ENCODE results near the gene HNRNPH3. TPM values are rescaled to one million over a fixed set of nuclear protein-coding genes. Genes with fewer than 3 reads are reported as not detected.

The HNRNPH3 gene, protein sequence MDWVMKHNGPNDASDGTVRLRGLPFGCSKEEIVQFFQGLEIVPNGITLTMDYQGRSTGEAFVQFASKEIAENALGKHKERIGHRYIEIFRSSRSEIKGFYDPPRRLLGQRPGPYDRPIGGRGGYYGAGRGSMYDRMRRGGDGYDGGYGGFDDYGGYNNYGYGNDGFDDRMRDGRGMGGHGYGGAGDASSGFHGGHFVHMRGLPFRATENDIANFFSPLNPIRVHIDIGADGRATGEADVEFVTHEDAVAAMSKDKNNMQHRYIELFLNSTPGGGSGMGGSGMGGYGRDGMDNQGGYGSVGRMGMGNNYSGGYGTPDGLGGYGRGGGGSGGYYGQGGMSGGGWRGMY
- 100 to 1,000 TPM in 1 of 2 donors, 10 to 100 TPM in 1; 78.0 to 111 TPM for total RNA-seq
- polyA plus RNA-seq: 100 to 1,000 TPM; 100 to 128 TPM
- long read RNA-seq, donor 1, transcript HNRNPH3-202 (10 exons, 1,332 nt): minor isoform, 5 of 87 reads
- long read RNA-seq, donor 1, transcript HNRNPH3-208 (7 exons, 2,704 nt): major isoform, 10 of 87 reads
- long read RNA-seq, donor 1, transcript HNRNPH3-201 (10 exons, 2,339 nt): major isoform, 10 of 87 reads
- long read RNA-seq, donor 1, partial matches to known transcripts: 47 of 87 reads
- long read RNA-seq, donor 1, other reads (novel, unspliced or antisense): 8 of 87 reads
- long read RNA-seq, donor 2, transcript HNRNPH3-208 (7 exons, 2,704 nt): major isoform, 11 of 55 reads
- long read RNA-seq, donor 2, transcript HNRNPH3-201 (10 exons, 2,339 nt): minor isoform, 5 of 55 reads
- long read RNA-seq, donor 2, partial matches to known transcripts: 33 of 55 reads
- long read RNA-seq, donor 2, other reads (novel, unspliced or antisense): 0 of 55 reads
- long read RNA-seq, donor 3, transcript HNRNPH3-208 (7 exons, 2,704 nt): major isoform, 14 of 57 reads
- long read RNA-seq, donor 3, transcript HNRNPH3-201 (10 exons, 2,339 nt): minor isoform, 5 of 57 reads
- long read RNA-seq, donor 3, partial matches to known transcripts: 32 of 57 reads
- long read RNA-seq, donor 3, other reads (novel, unspliced or antisense): 0 of 57 reads
- long read RNA-seq, donor 4, transcript HNRNPH3-208 (7 exons, 2,704 nt): major isoform, 9 of 47 reads
- long read RNA-seq, donor 4, partial matches to known transcripts: 30 of 47 reads
- long read RNA-seq, donor 4, other reads (novel, unspliced or antisense): 5 of 47 reads
- long read RNA-seq, donor 5, transcript HNRNPH3-201 (10 exons, 2,339 nt): major isoform, 13 of 126 reads
- long read RNA-seq, donor 5, transcript HNRNPH3-208 (7 exons, 2,704 nt): major isoform, 13 of 126 reads
- long read RNA-seq, donor 5, partial matches to known transcripts: 82 of 126 reads
- long read RNA-seq, donor 5, other reads (novel, unspliced or antisense): 7 of 126 reads

DNA sequence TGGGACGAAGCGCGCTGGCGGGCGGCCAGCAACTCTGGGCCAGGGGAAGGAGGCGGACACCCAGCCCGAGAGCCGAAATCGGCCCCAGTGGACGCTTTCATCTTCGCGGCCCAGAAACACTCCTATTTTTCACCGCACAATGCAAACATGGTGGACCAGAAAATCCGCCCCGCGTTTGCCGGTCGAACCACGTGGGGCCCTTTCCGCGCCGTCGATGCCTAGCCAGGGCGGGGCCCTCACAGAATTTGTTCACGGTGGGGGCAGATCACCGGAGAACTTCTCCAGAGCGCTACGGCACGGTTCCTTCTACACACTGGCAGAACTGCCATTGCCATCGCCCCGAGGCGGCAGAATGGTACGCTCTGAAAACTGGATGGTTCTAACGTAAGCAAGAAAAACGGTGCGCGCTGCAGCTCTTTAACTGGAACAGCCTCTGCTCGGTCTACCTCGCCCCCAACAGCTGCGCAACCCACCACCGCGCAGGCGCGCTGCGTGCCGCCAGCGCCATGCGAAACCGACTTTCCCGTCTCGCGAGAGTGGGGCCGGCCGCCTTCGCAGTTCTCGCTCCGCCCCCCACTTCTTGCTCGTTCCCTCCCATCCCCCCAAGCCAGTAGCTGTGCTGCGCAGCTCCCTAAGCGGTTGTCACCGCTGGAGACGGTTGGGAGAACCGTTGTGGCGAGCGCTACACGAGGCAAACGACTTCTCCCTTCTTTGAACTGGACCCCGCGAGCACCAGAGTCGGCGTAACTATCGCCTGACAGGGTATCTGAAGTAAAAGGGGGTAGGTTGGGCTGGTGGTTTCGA is at the start of gene HNRNPH3:
Gene HNRNPH3, plus strand, starts transcription at position 610 of the 804 bp plus-strand sequence. CDS start 5,158 bp downstream, outside the sequence.
- Histone ChIP-seq H3K4me1 (ENCODE audit: control insufficient read depth in 5 of 5, insufficient read depth in 5 of 5, low read length in 5 of 5) (peaks cover 5 to 48% (median 10%) of the 10 kb centered on the region in 5 donors), H3K9ac (ENCODE audit: insufficient read depth in 1 of 2, low read length in 2 of 2) (peak within 1 kb of the TSS; percentile 99), H3K4me3 (peak within 1 kb of the TSS; percentile 68), H3K27ac (ENCODE audit: low read depth in 1 of 2, low read length in 1 of 2) (peak within 1 kb of the TSS; percentile 93), H3K27me3 (ENCODE audit: control insufficient read depth in 3 of 3, insufficient read depth in 3 of 3, low read length in 2 of 3) (no peaks in the 10 kb centered on the region), H3K36me3 (ENCODE audit: control insufficient read depth in 4 of 4, insufficient read depth in 4 of 4, low read length in 4 of 4) (no peaks in the 10 kb centered on the region), H3K9me3 (ENCODE audit: control insufficient read depth in 4 of 4, insufficient read depth in 3 of 4, low read length in 3 of 4) (no peaks in the 10 kb centered on the region)
- WGBS, 2 donors: 0% methylated on average over 73 of the region's 73 CpGs
- peak; percentile 91 for ATAC-seq (ENCODE audit: insufficient read depth, low FRiP score)
- DNase-seq: peak; percentile 99
- no peak for TF ChIP-seq CTCF (IDR thresholded peaks at IDR 0.05; ENCODE audit: control extremely low read depth, extremely low read depth)

DNA sequence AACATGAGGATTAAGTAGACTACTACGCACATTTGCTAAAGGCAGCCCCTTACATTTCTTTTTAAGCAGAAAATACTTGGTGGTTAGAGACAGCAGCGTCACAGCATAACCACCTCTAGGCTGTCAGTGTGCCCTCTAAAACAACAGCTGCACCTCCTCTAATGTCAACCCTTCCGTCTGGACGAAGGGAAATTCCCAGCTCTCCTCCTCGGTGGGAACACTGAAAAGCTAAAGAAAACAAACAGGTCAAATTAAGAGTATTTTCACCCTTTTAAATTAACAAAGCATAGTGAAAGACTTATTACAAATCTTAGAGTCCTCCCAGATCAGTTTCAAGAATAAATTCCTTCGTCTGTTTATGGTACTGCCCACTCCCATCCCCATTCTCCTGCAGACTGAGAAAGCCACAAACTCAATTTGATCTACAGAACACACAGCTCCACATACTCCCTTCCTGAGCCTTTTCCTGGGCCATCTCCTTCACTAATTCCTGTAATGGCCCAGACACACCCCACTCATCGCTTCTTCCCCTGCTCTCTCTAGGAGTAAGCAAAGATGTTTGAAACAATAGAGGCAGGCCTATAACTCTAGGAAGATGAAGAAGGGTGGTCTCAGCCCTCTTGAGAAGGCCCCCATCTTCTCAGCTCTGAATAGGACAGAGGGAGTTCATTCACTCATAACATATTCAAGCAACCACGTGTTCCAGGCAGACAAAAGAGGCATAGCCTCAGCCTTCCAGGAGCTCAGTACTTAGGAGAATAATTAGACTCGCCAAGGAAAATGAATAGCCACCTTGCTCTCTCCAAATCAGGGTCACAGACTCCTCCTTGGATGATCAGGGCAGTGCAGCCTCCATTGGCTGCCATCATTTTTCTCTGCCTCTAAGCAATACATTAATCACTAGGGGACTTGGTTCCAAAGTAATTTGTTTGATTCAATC is 47.5 kb upstream of the HNRNPH3 start:
- H3K4me1 ChIP-seq (ENCODE audit: control insufficient read depth in 5 of 5, insufficient read depth in 5 of 5, low read length in 5 of 5): peaks cover 0 to 17% (median 0%) of the 10 kb centered on the region in 5 donors
- no peaks in the 10 kb centered on the region for H3K36me3 ChIP-seq (ENCODE audit: control insufficient read depth in 4 of 4, insufficient read depth in 4 of 4, low read length in 4 of 4)
- H3K9me3 ChIP-seq (ENCODE audit: control insufficient read depth in 4 of 4, insufficient read depth in 3 of 4, low read length in 3 of 4): no peaks in the 10 kb centered on the region
- H3K9ac ChIP-seq (ENCODE audit: insufficient read depth in 1 of 2, low read length in 2 of 2): no peak overlapping the region
- WGBS, 2 donors: 72 to 80% methylated on average over 9 of the region's 9 CpGs
- no peak for TF ChIP-seq CTCF (IDR thresholded peaks at IDR 0.05; ENCODE audit: control extremely low read depth, extremely low read depth)
- H3K27me3 ChIP-seq (ENCODE audit: control insufficient read depth in 3 of 3, insufficient read depth in 3 of 3, low read length in 2 of 3): no peaks in the 10 kb centered on the region
- no peak overlapping the region for H3K27ac ChIP-seq (ENCODE audit: low read depth in 1 of 2, low read length in 1 of 2)
- ATAC-seq (ENCODE audit: insufficient read depth, low FRiP score): no peak
- no peak overlapping the region for H3K4me3 ChIP-seq
- DNase-seq: peak; percentile 71 to 90 (median 86)
